Measurements from ENCODE around the gene MYOCD.

MYOCD gene

DNA sequence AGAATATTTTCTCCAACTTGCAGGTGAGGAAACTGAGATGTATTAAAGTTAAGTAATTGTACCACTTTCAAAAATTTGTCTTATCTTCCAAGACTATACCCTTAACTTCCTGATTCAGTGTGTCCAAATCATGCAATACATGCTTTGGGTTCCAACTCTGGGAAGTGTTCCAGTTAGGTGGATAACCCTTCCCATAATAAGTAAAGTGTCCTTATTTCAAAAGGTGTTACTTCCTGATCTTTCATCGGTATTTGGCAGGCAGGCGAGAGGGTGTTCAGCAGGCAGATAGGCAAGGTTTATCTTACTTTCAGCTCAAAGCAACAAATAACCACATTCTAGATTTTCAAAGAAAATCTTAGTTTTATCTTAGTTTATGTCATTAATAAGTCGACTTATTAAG, 77.4 kb downstream of the MYOCD start:
- Histone ChIP-seq H3K36me3 (ENCODE audit: insufficient read depth, low read length) (no peaks in the 10 kb centered on the region), H3K4me2 (ENCODE audit: insufficient read depth, low read length) (no peak overlapping the region), H3K4me1 (ENCODE audit: insufficient read depth, low read length) (no peaks in the 10 kb centered on the region), H2AFZ (ENCODE audit: low read depth, low read length) (no peak overlapping the region), H3K4me3 (ENCODE audit: low read depth in 1 of 2, low read length in 2 of 2) (no peak overlapping the region), H3K27me3 (ENCODE audit: insufficient read depth, low read length, poor library complexity) (no peaks in the 10 kb centered on the region), H3K9ac (ENCODE audit: low read depth, low read length) (no peak overlapping the region), H3K79me2 (ENCODE audit: insufficient read depth, low read length) (no peaks in the 10 kb centered on the region), H3K27ac (ENCODE audit: low read length) (no peak overlapping the region), H3K9me3 (ENCODE audit: insufficient read depth, low read length, severe bottlenecking) (no peaks in the 10 kb centered on the region), H4K20me1 (ENCODE audit: insufficient read depth, low read length) (no peaks in the 10 kb centered on the region)
- no peak for DNase-seq
- no peak for TF ChIP-seq EZH2 (IDR thresholded peaks at IDR 0.05; ENCODE audit: borderline replicate concordance, low read depth, low read length, severe bottlenecking)
- TF ChIP-seq, protein P1, sequence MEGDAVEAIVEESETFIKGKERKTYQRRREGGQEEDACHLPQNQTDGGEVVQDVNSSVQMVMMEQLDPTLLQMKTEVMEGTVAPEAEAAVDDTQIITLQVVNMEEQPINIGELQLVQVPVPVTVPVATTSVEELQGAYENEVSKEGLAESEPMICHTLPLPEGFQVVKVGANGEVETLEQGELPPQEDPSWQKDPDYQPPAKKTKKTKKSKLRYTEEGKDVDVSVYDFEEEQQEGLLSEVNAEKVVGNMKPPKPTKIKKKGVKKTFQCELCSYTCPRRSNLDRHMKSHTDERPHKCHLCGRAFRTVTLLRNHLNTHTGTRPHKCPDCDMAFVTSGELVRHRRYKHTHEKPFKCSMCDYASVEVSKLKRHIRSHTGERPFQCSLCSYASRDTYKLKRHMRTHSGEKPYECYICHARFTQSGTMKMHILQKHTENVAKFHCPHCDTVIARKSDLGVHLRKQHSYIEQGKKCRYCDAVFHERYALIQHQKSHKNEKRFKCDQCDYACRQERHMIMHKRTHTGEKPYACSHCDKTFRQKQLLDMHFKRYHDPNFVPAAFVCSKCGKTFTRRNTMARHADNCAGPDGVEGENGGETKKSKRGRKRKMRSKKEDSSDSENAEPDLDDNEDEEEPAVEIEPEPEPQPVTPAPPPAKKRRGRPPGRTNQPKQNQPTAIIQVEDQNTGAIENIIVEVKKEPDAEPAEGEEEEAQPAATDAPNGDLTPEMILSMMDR (IDR thresholded peaks at IDR 0.05; ENCODE audit: borderline replicate concordance, extremely low read depth, low read length, poor library complexity, severe bottlenecking) = no peak
- no peak for ATAC-seq (ENCODE audit: insufficient read depth, low read depth)

GRCh38 chr17:12744298-12744697, 78.6 kb downstream of the MYOCD start:
- TF ChIP-seq, protein P1 (IDR thresholded peaks at IDR 0.05; ENCODE audit: borderline replicate concordance, extremely low read depth, low read length, poor library complexity, severe bottlenecking) = no peak
- TF ChIP-seq EZH2 (IDR thresholded peaks at IDR 0.05; ENCODE audit: borderline replicate concordance, low read depth, low read length, severe bottlenecking) = no peak
- Histone ChIP-seq H3K4me2 (ENCODE audit: insufficient read depth, low read length) (no peak overlapping the region), H3K9ac (ENCODE audit: low read depth, low read length) (no peak overlapping the region), H3K27me3 (ENCODE audit: insufficient read depth, low read length, poor library complexity) (no peaks in the 10 kb centered on the region), H3K4me1 (ENCODE audit: insufficient read depth, low read length) (no peaks in the 10 kb centered on the region), H3K9me3 (ENCODE audit: insufficient read depth, low read length, severe bottlenecking) (no peaks in the 10 kb centered on the region), H3K4me3 (ENCODE audit: low read depth in 1 of 2, low read length in 2 of 2) (no peak overlapping the region), H3K36me3 (ENCODE audit: insufficient read depth, low read length) (no peaks in the 10 kb centered on the region), H4K20me1 (ENCODE audit: insufficient read depth, low read length) (no peaks in the 10 kb centered on the region), H3K79me2 (ENCODE audit: insufficient read depth, low read length) (no peaks in the 10 kb centered on the region), H3K27ac (ENCODE audit: low read length) (no peak overlapping the region), H2AFZ (ENCODE audit: low read depth, low read length) (no peak overlapping the region)
- ATAC-seq (ENCODE audit: insufficient read depth, low read depth) (no peak), DNase-seq (no peak)

- Histone ChIP-seq H2AFZ (ENCODE audit: low read depth, low read length) (no peak overlapping the region), H3K79me2 (ENCODE audit: insufficient read depth, low read length) (no peaks in the 10 kb centered on the region), H4K20me1 (ENCODE audit: insufficient read depth, low read length) (no peaks in the 10 kb centered on the region), H3K36me3 (ENCODE audit: insufficient read depth, low read length) (no peaks in the 10 kb centered on the region), H3K9ac (ENCODE audit: low read depth, low read length) (no peak overlapping the region), H3K27me3 (ENCODE audit: insufficient read depth, low read length, poor library complexity) (no peaks in the 10 kb centered on the region), H3K4me3 (ENCODE audit: low read depth in 1 of 2, low read length in 2 of 2) (no peak overlapping the region), H3K4me1 (ENCODE audit: insufficient read depth, low read length) (no peaks in the 10 kb centered on the region), H3K4me2 (ENCODE audit: insufficient read depth, low read length) (no peak overlapping the region), H3K9me3 (ENCODE audit: insufficient read depth, low read length, severe bottlenecking) (no peaks in the 10 kb centered on the region), H3K27ac (ENCODE audit: low read length) (no peak overlapping the region)
- DNase-seq (no peak), ATAC-seq (ENCODE audit: insufficient read depth, low read depth) (no peak)
- TF ChIP-seq EZH2 (IDR thresholded peaks at IDR 0.05; ENCODE audit: borderline replicate concordance, low read depth, low read length, severe bottlenecking) = no peak
- TF ChIP-seq, protein P1 (IDR thresholded peaks at IDR 0.05; ENCODE audit: borderline replicate concordance, extremely low read depth, low read length, poor library complexity, severe bottlenecking) = no peak
Observed at GRCh38 chr17:12744786-12745185, 79.1 kb downstream of the MYOCD start.

GRCh38 chr17:12745486-12745885, 79.8 kb downstream of the MYOCD start:
- Histone ChIP-seq H3K27ac (ENCODE audit: low read length) (no peak overlapping the region), H2AFZ (ENCODE audit: low read depth, low read length) (no peak overlapping the region), H3K4me3 (ENCODE audit: low read depth in 1 of 2, low read length in 2 of 2) (no peak overlapping the region), H4K20me1 (ENCODE audit: insufficient read depth, low read length) (no peaks in the 10 kb centered on the region), H3K4me1 (ENCODE audit: insufficient read depth, low read length) (no peaks in the 10 kb centered on the region), H3K27me3 (ENCODE audit: insufficient read depth, low read length, poor library complexity) (no peaks in the 10 kb centered on the region), H3K79me2 (ENCODE audit: insufficient read depth, low read length) (no peaks in the 10 kb centered on the region), H3K36me3 (ENCODE audit: insufficient read depth, low read length) (no peaks in the 10 kb centered on the region), H3K9ac (ENCODE audit: low read depth, low read length) (no peak overlapping the region), H3K9me3 (ENCODE audit: insufficient read depth, low read length, severe bottlenecking) (no peaks in the 10 kb centered on the region), H3K4me2 (ENCODE audit: insufficient read depth, low read length) (no peak overlapping the region)
- no peak for DNase-seq
- TF ChIP-seq EZH2 (IDR thresholded peaks at IDR 0.05; ENCODE audit: borderline replicate concordance, low read depth, low read length, severe bottlenecking) = no peak
- TF ChIP-seq, protein P1 (IDR thresholded peaks at IDR 0.05; ENCODE audit: borderline replicate concordance, extremely low read depth, low read length, poor library complexity, severe bottlenecking) = no peak
- ATAC-seq (ENCODE audit: insufficient read depth, low read depth) = no peak
